HEK293 (cell line): Measurements from ENCODE around the gene DGKQ.

Source experiments
- GLIS1 ChIP-seq: fragments of 450-650 bp; formaldehyde crosslinking; IDR thresholded peaks from 2 replicates; pipeline ENCODE4 v1.5.1; 2016; ENCODE audit warnings: missing biosample characterization, missing genetic modification characterization
- SETDB1 ChIP-seq: IDR thresholded peaks from one replicate; pipeline ENCODE4 v1.6.1; 2017; ENCODE audit warnings: mild to moderate bottlenecking, low read length, moderate library complexity, mixed read lengths; ENCODE audit not compliant: insufficient read length
- ZNF114 ChIP-seq: fragments of 450-650 bp; formaldehyde crosslinking; IDR thresholded peaks from 2 replicates; pipeline ENCODE4 v1.5.0; 2017; ENCODE audit warnings: missing biosample characterization, missing genetic modification characterization
- TF ChIP-seq, protein P1 (sequence below): fragments of 450-650 bp; formaldehyde crosslinking; IDR thresholded peaks from 2 replicates; pipeline ENCODE4 v1.5.1; 2016; ENCODE audit warnings: missing biosample characterization, missing genetic modification characterization
- TF ChIP-seq, protein P2 (sequence below): fragments of 450-650 bp; formaldehyde crosslinking; IDR thresholded peaks from 2 replicates; pipeline ENCODE4 v1.5.1; 2016; ENCODE audit warnings: missing biosample characterization, missing genetic modification characterization

- TF ChIP-seq, protein P1, sequence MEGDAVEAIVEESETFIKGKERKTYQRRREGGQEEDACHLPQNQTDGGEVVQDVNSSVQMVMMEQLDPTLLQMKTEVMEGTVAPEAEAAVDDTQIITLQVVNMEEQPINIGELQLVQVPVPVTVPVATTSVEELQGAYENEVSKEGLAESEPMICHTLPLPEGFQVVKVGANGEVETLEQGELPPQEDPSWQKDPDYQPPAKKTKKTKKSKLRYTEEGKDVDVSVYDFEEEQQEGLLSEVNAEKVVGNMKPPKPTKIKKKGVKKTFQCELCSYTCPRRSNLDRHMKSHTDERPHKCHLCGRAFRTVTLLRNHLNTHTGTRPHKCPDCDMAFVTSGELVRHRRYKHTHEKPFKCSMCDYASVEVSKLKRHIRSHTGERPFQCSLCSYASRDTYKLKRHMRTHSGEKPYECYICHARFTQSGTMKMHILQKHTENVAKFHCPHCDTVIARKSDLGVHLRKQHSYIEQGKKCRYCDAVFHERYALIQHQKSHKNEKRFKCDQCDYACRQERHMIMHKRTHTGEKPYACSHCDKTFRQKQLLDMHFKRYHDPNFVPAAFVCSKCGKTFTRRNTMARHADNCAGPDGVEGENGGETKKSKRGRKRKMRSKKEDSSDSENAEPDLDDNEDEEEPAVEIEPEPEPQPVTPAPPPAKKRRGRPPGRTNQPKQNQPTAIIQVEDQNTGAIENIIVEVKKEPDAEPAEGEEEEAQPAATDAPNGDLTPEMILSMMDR = no peak
- no peak for TF ChIP-seq ZNF114
- TF ChIP-seq SETDB1 = no peak
- peak; percentile 92 for TF ChIP-seq GLIS1
- TF ChIP-seq, protein P2, sequence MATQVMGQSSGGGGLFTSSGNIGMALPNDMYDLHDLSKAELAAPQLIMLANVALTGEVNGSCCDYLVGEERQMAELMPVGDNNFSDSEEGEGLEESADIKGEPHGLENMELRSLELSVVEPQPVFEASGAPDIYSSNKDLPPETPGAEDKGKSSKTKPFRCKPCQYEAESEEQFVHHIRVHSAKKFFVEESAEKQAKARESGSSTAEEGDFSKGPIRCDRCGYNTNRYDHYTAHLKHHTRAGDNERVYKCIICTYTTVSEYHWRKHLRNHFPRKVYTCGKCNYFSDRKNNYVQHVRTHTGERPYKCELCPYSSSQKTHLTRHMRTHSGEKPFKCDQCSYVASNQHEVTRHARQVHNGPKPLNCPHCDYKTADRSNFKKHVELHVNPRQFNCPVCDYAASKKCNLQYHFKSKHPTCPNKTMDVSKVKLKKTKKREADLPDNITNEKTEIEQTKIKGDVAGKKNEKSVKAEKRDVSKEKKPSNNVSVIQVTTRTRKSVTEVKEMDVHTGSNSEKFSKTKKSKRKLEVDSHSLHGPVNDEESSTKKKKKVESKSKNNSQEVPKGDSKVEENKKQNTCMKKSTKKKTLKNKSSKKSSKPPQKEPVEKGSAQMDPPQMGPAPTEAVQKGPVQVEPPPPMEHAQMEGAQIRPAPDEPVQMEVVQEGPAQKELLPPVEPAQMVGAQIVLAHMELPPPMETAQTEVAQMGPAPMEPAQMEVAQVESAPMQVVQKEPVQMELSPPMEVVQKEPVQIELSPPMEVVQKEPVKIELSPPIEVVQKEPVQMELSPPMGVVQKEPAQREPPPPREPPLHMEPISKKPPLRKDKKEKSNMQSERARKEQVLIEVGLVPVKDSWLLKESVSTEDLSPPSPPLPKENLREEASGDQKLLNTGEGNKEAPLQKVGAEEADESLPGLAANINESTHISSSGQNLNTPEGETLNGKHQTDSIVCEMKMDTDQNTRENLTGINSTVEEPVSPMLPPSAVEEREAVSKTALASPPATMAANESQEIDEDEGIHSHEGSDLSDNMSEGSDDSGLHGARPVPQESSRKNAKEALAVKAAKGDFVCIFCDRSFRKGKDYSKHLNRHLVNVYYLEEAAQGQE (tag by site-specific recombination) = no peak
Observed at GRCh38 chr4:924107-925096, 49.0 kb downstream of the DGKQ start.
